ENCODE results near the gene ARID1B. TPM values are rescaled to one million over a fixed set of nuclear protein-coding genes. Genes with fewer than 3 reads are reported as not detected.

The ARID1B gene
- total RNA-seq, 1 experiment from 2014 or later, result 24.2 TPM

GRCh38 chr6:156989159-156989806 lies 212.1 kb downstream of the ARID1B start:
- H3K36me3 ChIP-seq (ENCODE audit: low read depth, low read length), result no peaks in the 10 kb centered on the region
- H3K4me3 ChIP-seq (ENCODE audit: low read length), result no peak overlapping the region
- POLR2A ChIA-PET (ENCODE audit: unreplicated experiment), result no interaction called here
- no peaks in the 10 kb centered on the region for H3F3A ChIP-seq (ENCODE audit: low read length, unreplicated experiment)
- BruUV-seq (replicated peaks), result no TSS peak
- H3K9ac ChIP-seq (ENCODE audit: low read length), result no peak overlapping the region
- H3K27me3 ChIP-seq (ENCODE audit: low read length), result no peaks in the 10 kb centered on the region
- CTCF ChIA-PET, result no interaction called here
- no peak for TF ChIP-seq EZH2phosphoT487 (IDR thresholded peaks at IDR 0.05; ENCODE audit: borderline replicate concordance, low read length)
- no peak for TF ChIP-seq EZH2 (IDR thresholded peaks at IDR 0.05; ENCODE audit: low read length, unreplicated experiment)
- TF ChIP-seq CTCF (conservative IDR thresholded peaks at IDR 0.05; ENCODE audit: low read depth, low read length), result no peak
- no peaks in the 10 kb centered on the region for H3K9me3 ChIP-seq (ENCODE audit: low read length)
- H2AFZ ChIP-seq (ENCODE audit: low read length), result no peak overlapping the region
- ATAC-seq (no peak), DNase-seq (no peak)
- H3K4me2 ChIP-seq (ENCODE audit: low read length), result no peak overlapping the region
- no peaks in the 10 kb centered on the region for H3K9me2 ChIP-seq (replicated peaks; ENCODE audit: low read length)
- intact Hi-C loops (cut with micrococcal nuclease), result no loop called here
- peaks cover 86% of the 10 kb centered on the region for H3K79me2 ChIP-seq (ENCODE audit: low read length)
- peaks cover 43% of the 10 kb centered on the region for H3K4me1 ChIP-seq (ENCODE audit: insufficient read depth, low read length)
- no peak overlapping the region for H3K27ac ChIP-seq (ENCODE audit: low read length)
- H4K20me1 ChIP-seq (ENCODE audit: low read length), result no peaks in the 10 kb centered on the region

GRCh38 chr6:156992020-156992804 lies 215.0 kb downstream of the ARID1B start:
- H4K20me1 ChIP-seq (ENCODE audit: low read length), result no peaks in the 10 kb centered on the region
- CTCF ChIA-PET, result no interaction called here
- peaks cover 86% of the 10 kb centered on the region for H3K79me2 ChIP-seq (ENCODE audit: low read length)
- POLR2A ChIA-PET (ENCODE audit: unreplicated experiment), result no interaction called here
- TSS peak; percentile 25 for BruUV-seq (replicated peaks)
- no peak overlapping the region for H3K4me3 ChIP-seq (ENCODE audit: low read length)
- H3F3A ChIP-seq (ENCODE audit: low read length, unreplicated experiment), result no peaks in the 10 kb centered on the region
- peak; percentile 79 for ATAC-seq
- no peaks in the 10 kb centered on the region for H3K9me3 ChIP-seq (ENCODE audit: low read length)
- peak; percentile 74 for DNase-seq
- H3K27ac ChIP-seq (ENCODE audit: low read length), result peak overlapping the region; percentile 58
- H2AFZ ChIP-seq (ENCODE audit: low read length), result no peak overlapping the region
- no peaks in the 10 kb centered on the region for H3K36me3 ChIP-seq (ENCODE audit: low read depth, low read length)
- H3K9ac ChIP-seq (ENCODE audit: low read length), result no peak overlapping the region
- intact Hi-C loops (cut with micrococcal nuclease), result loop anchor here (5.0 kb wide), 1 partner anchor 40 kb away; no protein-coding TSS in a partner anchor
- peaks cover 51% of the 10 kb centered on the region for H3K4me1 ChIP-seq (ENCODE audit: insufficient read depth, low read length)
- H3K9me2 ChIP-seq (replicated peaks; ENCODE audit: low read length), result no peaks in the 10 kb centered on the region
- no peaks in the 10 kb centered on the region for H3K27me3 ChIP-seq (ENCODE audit: low read length)
- no peak for TF ChIP-seq CTCF (conservative IDR thresholded peaks at IDR 0.05; ENCODE audit: low read depth, low read length)
- peak overlapping the region; percentile 62 for H3K4me2 ChIP-seq (ENCODE audit: low read length)

GRCh38 chr6:156993713-156994112 lies 216.5 kb downstream of the ARID1B start:
- Histone ChIP-seq H3K79me2 (ENCODE audit: low read length) (peaks cover 79% of the 10 kb centered on the region), H3K9me3 (ENCODE audit: low read length) (no peaks in the 10 kb centered on the region), H3K9ac (ENCODE audit: low read length) (no peak overlapping the region), H4K20me1 (ENCODE audit: low read length) (no peaks in the 10 kb centered on the region), H3K9me2 (replicated peaks; ENCODE audit: low read length) (no peaks in the 10 kb centered on the region), H3K36me3 (ENCODE audit: low read depth, low read length) (no peaks in the 10 kb centered on the region), H3K4me2 (ENCODE audit: low read length) (peak overlapping the region; percentile 92), H2AFZ (ENCODE audit: low read length) (no peak overlapping the region), H3K4me3 (ENCODE audit: low read length) (peak overlapping the region; percentile 56; the same call in 1 of the 2 replicates), H3K27me3 (ENCODE audit: low read length) (no peaks in the 10 kb centered on the region), H3K27ac (ENCODE audit: low read length) (peak overlapping the region; percentile 70), H3K4me1 (ENCODE audit: insufficient read depth, low read length) (peaks cover 42% of the 10 kb centered on the region), H3F3A (ENCODE audit: low read length, unreplicated experiment) (no peaks in the 10 kb centered on the region)
- TSS peak; percentile 73 for BruUV-seq (replicated peaks)
- POLR2A ChIA-PET (ENCODE audit: unreplicated experiment), result no interaction called here
- CTCF ChIA-PET, result no interaction called here
- intact Hi-C loops (cut with micrococcal nuclease), result loop anchor here (2.0 to 5.0 kb wide), 2 partner anchors 27 to 41 kb away; no protein-coding TSS in a partner anchor
- ATAC-seq, result no peak
- no peak for DNase-seq
- TF ChIP-seq CTCF (conservative IDR thresholded peaks at IDR 0.05; ENCODE audit: low read depth, low read length) (no peak), EZH2 (IDR thresholded peaks at IDR 0.05; ENCODE audit: low read length, unreplicated experiment) (no peak), EZH2phosphoT487 (IDR thresholded peaks at IDR 0.05; ENCODE audit: borderline replicate concordance, low read length) (no peak)
